HL-60/S4 (cell line): ENCODE data around the gene ZDHHC24.

ENCODE experiments used
- in situ Hi-C: fragments of 300-500 bp; cut with MboI; formaldehyde crosslinking; loops from 2 replicates; pipeline ENCODE4 v1.14.3; 2022; ENCODE audit warnings: low sequenced_read_pairs

ZDHHC24 gene

GRCh38 chr11:66566221-66566620 lies 20.4 kb upstream of the ZDHHC24 start:
- in situ Hi-C loops, result no loop called here

- in situ Hi-C loops, result no loop called here
These were observed 19.1 kb upstream of the ZDHHC24 start for GRCh38 chr11:66564984-66565383.

DNA sequence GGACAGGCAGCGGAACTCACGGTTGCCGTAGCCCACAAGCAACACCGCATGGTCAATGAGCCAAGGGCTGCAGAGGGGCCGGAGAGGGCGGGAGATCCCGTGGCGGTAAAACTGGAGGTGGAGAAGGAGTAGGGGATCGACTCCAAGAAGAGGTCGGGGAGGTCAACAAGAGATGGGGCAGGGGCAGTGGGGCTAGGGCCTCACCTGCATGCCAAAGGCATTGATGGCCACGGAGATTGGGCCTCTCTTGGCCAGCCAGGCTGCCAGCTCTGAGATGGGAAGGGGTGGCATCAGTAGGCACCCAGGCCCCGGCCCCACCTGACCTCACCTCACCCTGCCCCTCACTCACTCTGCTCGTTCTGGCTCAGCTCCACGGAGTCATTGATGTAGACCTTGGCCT lies 18.7 kb upstream of the ZDHHC24 start:
- in situ Hi-C loops, result no loop called here

GRCh38 chr11:66563832-66564231 lies 18.0 kb upstream of the ZDHHC24 start:
- in situ Hi-C loops, result no loop called here

- in situ Hi-C loops, result no loop called here
These were observed 17.2 kb upstream of the ZDHHC24 start for GRCh38 chr11:66562907-66563583.

DNA sequence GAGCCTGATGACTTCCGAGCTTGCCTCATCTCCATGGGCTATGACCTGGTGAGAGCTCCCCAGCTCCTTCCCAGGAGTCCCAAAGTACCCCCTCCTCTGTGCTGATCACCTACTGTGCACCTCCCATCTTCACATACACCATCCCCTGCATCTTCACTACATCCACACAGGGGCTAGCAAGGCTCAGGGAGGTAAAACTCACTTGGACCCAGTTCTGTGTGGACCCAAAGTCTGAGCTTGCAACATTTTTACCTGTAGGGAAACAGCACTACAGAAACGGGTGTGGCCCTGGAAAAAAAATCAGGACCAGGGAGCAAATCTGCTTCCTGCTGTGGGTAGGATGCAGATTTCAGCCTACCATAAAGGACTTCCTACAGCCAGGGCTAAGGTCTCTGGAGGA lies 16.4 kb upstream of the ZDHHC24 start:
- in situ Hi-C loops, result no loop called here

GRCh38 chr11:66561975-66562248 lies 16.1 kb upstream of the ZDHHC24 start:
- in situ Hi-C loops, result no loop called here

DNA sequence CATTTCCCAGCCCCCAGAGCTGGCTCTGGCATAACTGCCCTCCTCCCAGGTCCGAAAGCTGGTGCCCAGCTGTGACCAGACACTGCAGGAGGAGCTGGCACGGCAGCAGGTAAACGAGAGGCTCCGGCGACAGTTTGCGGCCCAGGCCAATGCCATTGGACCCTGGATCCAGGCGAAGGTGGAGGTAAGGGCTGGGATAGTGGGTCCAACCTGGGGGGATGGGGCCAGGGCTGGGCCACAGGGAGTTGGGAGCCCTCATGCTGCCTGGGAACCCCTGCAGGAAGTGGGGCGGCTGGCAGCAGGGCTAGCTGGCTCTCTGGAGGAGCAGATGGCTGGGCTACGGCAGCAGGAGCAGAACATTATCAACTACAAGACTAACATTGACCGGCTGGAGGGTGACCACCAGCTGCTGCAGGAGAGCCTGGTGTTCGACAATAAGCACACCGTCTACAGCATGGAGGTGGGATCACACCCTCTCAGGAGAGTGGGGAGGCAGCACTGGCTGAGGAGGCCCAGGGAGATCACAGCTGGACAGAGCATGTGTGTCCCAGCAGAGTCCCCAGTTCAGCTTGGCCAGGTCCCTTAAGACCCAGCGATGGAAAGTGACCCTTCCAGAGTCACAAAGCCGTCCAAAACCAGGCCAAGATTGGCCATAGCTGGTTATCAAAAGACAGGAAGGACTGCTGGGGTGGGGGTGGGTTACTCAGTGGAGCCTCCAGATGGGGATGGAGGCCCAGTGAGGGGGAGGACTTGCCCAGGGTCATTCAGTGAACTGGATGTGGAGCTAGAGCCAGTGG lies 15.5 kb upstream of the ZDHHC24 start:
- in situ Hi-C loops, result no loop called here

GRCh38 chr11:66559866-66560676 lies 14.2 kb upstream of the ZDHHC24 start:
- in situ Hi-C loops, result no loop called here

GRCh38 chr11:66559142-66559865 lies 13.5 kb upstream of the ZDHHC24 start:
- in situ Hi-C loops, result no loop called here

GRCh38 chr11:66557733-66558326 lies 12.0 kb upstream of the ZDHHC24 start:
- in situ Hi-C loops, result no loop called here

GRCh38 chr11:66556086-66556485 lies 10.2 kb upstream of the ZDHHC24 start:
- in situ Hi-C loops, result no loop called here

DNA sequence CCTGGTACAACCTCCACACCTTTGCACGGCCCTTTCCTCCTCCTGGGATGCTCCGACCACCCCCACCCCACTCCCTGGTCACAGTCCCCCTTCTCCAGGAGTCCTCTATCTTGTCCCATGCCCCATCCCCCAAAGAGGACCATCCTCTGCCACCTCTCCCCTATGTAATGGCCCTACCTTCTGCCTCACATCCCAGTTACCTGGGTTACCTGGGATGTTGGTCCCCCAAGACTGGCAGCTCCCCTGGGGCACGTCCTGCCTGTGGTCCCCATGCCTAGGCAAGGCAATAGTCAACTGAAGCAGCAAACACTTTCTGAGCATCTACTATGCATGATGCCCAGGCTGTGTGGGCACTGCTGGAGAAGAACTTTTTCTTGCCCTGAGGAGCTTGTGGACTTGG lies 9.6 kb upstream of the ZDHHC24 start:
- in situ Hi-C loops, result no loop called here

- in situ Hi-C loops, result no loop called here
These were observed 8.8 kb upstream of the ZDHHC24 start for GRCh38 chr11:66554602-66555001.

- in situ Hi-C loops, result no loop called here
These were observed 5.0 kb upstream of the ZDHHC24 start for GRCh38 chr11:66550887-66551286.

DNA sequence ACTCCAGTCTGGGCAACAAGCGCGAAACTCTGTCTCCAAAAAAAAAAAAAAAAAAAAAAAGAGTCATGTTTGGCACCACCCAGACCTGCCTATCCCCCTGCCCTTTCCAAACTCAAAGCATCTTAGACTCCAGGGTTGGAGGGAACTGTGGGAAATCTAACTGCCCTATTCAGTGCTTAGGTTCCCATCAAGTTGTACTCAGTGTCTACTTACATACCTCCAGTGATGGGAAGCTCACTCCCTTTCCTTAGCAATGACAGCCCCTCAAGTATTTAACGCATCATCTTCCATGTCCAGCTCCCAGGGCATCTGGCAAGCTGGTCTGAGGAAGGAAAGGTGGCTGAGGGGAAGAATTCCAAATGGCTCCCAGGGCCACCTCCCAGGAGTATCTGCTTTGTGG lies 3.8 kb upstream of the ZDHHC24 start:
- in situ Hi-C loops, result no loop called here

DNA sequence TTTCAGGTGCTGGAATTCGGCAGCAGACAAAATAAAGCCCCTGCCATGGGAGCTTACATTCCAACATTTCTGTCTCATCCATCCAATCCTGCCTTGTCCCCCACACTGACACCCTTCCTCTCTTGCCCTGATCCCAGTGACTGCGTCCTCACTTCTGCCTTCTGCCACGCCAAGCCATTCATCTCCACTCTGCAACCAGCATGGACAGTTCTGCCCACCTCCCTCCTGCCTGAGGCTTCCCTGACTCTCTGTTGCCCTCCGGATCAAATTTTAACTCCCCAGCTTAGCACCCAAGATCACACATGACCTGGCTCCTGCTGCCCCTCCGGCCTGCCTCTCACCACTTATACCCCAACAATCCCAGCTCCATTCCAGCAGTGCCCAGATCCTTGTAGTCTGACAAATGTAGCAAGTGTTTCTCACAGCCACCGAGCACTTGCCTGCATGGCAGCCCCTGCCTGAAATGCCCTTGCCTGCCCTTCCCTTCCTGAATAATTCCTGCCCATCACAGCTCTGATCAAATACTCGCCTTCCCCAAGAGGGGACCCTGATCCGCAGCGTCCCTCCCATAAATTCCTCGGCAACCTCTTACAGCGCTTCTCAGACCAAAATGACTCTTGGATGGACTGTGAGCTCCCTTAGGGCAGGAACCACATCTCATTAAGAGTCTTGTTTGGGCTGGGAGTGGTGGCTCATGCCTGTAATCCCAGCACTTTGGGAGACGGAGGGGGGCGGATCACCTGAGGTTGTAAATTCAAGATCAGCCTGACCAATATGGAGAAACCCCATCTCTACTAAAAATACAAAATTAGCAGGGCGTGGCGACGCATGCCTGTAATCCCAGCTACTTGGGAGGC lies 3.2 kb upstream of the ZDHHC24 start:
- in situ Hi-C loops, result no loop called here

DNA sequence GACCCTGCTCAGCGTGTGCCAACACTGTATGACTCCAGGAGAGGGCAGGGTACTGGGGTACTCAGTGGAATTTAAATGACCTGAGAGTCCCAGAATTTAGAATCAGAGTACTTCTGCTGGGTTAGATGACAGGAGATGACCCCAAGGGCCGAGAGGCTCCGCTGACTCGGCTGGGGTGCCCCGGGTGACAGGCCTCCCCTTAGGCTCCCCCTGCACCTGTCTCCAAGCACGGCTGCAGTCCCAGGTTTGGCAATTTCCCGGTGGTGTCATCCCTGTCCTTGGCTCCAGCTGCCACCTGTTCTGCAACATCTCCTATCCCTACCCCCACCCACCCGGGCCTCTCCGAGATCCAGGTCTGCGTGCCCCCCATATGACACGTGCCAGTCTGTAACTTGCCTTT lies 2.2 kb upstream of the ZDHHC24 start:
- in situ Hi-C loops, result no loop called here

- in situ Hi-C loops, result no loop called here
These were observed 1.8 kb upstream of the ZDHHC24 start for GRCh38 chr11:66547662-66548009.
